Activated T-helper 1 cell treated with anti-CD3 and anti-CD28 coated beads, Interleukin-2, amount 50 U/mL, for 16 hours (primary cell): ENCODE results near the gene RGS16.

Experiments
- DNase-seq, 2 donors: peaks; one replicate each; pipeline ENCODE4 v3.0.0-alpha.2; 2020; ENCODE audit warnings: low read depth in 1 of 2, low spot score in 1 of 2

The RGS16 gene

DNA sequence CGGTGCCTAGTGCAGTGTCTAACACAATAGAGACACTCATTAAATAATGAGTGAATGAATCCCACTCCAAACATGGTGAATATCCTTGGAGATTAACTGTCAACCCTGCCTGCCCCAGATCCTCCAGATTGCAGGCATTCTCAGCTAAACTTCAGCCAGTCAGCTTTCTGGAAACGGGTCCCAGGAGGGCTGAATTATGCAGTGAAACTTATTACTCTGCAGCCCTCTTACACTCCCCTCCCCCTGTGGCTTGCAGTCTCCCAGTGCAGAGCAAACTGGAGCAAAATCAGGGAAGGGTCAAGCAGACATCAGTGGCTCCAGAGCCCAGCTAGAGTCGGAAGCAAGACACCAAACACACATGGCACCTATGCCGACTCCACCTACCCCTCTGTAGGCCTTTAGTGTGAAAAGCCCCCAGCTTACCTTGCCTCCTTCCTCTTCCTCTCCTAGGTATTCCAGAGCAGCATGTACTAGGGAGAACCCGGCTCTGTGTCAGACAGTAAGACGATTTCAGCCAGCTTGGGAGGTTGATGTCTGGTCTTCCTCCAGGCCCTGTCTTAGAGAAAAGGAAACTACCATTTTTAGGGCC lies 6.5 kb upstream of the RGS16 start:
- no peak for DNase-seq

DNA sequence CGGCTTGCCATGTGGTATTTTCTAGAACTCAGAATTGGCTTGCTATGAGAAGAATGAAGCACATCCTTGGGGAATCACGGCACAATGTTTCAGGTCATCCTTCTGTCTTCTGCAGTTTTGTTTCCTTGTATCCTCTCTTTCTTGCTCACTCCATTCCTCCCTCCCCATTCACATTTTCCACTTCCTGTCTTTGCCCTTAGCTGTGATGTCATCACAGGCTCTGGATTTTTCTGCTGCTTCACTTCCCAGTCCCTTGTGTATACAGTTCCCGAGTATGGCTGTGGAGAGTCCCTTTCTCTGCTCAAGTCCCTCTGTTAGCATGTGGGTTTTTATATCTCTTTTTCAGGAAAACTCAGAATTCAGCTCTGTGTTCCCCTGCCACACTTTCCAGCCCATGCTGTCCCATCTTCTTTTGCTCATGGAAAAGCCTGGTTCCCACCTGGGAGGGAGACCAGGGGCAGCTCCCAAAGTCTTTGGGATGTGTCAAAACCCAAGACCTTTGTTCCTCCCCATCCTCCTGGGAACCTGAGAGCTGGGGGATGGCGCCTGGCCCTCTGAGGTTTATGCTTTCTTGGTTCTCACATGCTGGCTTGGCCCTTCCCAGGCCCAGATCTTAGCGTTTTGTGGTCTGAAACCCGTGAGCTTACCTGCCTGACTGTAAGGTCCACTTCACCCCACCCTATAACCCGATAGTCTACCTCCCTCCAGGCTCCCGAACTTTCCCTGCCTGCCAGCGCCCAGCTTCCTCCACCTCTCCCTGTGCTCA lies 4.8 kb upstream of the RGS16 start:
- no peak for DNase-seq

DNA sequence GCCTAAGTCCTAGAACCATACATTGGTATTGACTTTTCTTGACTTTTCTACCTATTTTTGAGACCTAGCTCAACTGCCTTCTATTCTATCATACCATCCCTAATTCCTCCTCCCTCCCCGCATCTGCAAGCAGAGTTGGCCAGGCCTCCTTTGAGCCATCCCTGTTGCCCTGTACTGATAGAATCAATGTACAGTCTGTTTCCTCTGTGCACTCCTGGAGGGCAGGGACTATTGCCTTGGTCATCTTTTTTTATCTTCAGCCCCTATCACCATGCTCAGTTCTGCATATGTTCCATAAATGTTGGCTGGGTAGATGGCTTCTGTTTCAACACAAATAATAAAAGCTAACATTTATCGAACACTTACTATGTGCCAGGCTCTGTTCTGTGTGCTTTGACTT lies 4.0 kb upstream of the RGS16 start:
- no peak for DNase-seq

- DNase-seq: no peak
These were observed 3.4 kb upstream of the RGS16 start for GRCh38 chr1:182607566-182607965.

- no peak for DNase-seq
These were observed 479 bp downstream of the RGS16 start for GRCh38 chr1:182603646-182604174.

- DNase-seq: no peak
These were observed 1.1 kb downstream of the RGS16 start for GRCh38 chr1:182602935-182603645.

DNA sequence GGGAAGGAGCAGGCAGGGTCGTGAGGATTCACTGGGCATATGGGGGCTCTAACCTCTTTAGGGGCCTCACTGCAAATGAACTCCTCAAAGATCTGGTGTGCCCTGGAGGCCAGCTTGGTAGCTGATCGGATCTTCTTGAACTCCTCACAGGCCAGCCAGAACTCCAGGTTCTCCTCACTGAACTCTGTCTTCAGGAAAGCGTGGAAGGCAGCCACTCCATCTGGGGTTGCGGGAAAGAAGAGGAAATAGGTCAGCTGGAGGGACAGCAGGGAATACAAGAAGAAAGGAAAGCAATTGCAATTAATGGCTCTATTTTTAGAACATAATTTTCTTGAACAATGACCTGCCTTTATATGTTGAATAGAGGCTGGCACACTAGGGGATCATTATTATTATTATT lies 2.3 kb downstream of the RGS16 start:
- no peak for DNase-seq

GRCh38 chr1:182601416-182601786 lies 2.8 kb downstream of the RGS16 start:
- DNase-seq: peak; percentile 16 to 41

- no peak for DNase-seq
These were observed 3.3 kb downstream of the RGS16 start for GRCh38 chr1:182600745-182601415.

DNA sequence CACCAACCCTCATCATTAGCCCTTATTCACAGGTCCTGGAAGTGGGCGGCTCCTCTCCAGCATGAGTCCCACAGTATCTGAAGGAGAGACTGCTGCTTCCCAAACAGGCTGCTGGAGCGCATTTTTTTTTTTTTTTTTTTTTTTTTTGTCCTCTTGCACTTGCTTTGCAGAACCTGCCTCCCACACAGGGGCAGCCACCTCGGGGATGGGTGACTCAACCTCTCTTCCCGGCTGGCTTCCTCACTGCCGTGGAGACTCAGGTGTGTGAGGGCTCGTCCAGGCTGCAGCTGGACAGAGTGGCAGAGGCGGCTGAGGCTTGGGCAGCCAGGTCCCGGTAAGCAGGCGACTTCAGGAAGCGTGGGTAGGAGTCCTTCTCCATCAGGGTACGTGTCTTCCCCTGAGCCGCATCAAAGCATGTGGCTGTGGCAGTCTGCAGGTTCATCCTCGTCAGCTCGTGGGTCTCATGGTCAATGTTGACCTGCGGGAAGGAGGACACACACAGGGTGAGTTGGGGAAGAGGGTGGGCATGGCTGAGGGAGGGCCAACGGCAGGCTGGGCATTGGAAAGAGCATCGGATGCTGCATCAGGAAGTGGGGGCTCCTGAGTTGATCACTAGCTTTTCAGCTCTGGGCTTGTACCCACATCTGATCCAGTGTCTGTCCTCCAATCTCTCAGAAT lies 4.0 kb downstream of the RGS16 start:
- no peak for DNase-seq

DNA sequence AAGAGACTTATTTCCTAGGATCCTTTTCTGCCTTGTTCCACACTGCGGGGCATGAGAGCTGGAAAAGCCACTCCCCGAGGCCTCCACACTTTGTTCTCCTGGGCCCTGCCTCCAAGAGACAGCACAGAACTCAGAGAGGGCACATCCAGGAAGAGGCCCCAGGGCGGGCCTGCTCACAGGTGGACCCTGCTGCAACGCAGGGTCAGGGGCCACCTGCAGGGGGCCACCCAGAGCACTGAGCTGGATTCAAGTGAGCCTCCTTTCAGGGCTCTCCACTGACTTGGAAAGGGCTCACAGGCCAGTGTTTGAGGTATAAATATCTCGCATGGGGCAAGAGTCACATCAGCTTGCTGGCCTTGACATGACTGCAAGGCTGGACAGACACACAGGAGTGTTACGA lies 4.8 kb downstream of the RGS16 start:
- no peak for DNase-seq

DNA sequence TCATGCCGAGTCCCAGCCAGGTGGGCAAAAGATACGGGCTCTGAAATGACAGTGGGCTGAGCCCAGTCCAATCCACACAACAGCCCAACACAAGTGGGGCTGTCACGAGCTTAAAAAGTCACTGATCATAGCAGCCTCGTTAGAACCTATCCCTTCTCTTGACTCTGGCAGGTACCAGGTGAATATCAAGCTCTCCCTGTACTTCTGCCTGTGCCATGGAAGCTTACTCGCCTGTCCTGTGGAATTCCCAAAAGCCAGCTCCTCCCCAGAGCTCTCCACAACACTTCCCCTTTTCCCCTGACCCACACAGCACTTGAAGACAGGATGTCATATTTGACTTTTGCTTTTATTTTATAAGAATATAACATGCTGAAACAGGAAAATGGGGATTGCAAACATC lies 5.9 kb downstream of the RGS16 start:
- no peak for DNase-seq

DNA sequence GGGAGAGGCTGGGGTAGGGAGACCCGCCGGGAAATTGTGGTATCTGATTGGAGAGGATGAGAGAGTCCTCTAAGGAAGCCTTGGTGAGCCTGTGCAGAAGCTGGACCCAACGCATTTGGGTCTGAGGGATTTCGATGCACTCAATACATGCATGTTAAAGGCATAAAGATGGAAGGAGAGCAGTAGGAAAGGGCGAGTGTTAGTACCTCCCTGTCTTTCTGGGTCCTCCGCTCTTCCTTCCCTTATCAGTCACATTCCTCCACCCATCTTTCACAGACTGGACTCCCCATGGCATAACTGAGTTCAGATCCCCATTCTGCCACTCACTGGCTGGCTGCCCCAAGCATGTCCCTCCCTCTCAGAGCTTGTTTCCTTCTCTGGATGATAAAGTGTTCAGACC lies 7.3 kb downstream of the RGS16 start:
- no peak for DNase-seq

GRCh38 chr1:182595641-182596240 lies 8.4 kb downstream of the RGS16 start:
- peak in 1 of 2 donors; percentile 35 for DNase-seq

- no peak for DNase-seq
These were observed 14.3 kb downstream of the RGS16 start for GRCh38 chr1:182589931-182590330.

DNA sequence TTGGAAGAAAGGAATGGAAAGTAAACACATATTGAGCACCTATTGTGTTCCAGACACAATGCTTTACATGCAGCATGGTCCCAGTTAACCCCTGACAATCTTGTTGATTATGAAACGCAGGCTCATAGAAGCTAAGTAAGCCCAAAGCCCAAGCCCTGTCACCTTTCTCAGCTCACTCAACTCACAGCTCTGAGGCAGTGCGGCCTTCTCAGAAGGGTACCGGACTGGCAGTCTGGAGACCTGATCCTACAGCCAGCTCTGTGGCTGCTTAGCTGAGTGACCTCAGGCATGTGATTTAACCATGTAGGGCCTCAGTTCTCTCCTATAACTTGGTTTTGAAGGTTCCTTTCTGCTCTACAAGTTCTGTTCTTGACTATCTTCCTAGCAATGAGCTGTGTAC lies 14.7 kb downstream of the RGS16 start:
- DNase-seq: no peak

- peak; percentile 23 to 26 for DNase-seq
These were observed 15.4 kb downstream of the RGS16 start, which contains the start of gene RNASEL for GRCh38 chr1:182588500-182589396. Gene RNASEL (minus strand): TSS chr1:182589256. CDS start chr1:182586806, 2,450 bp downstream.

GRCh38 chr1:182587666-182588499 lies 16.3 kb downstream of the RGS16 start:
- DNase-seq: no peak

GRCh38 chr1:182587093-182587492 lies 17.1 kb downstream of the RGS16 start:
- no peak for DNase-seq
